22Rv1 (cell line): ENCODE data around the gene ACKR3.

Experiments
- H3K27ac ChIP-seq: fragments of 450-650 bp; 2 replicates; pipeline ENCODE4 v1.5.1; 2017
- ZFX ChIP-seq: fragments of 450-650 bp; IDR thresholded peaks from 2 replicates; pipeline ENCODE4 v1.6.1; 2017; ENCODE audit warnings: antibody characterized with exemption, borderline replicate concordance
- TF ChIP-seq, protein P1 (sequence below): fragments of 450-650 bp; IDR thresholded peaks from 2 replicates; pipeline ENCODE4 v1.5.1; 2017; ENCODE audit warnings: mild to moderate bottlenecking

ACKR3 gene

DNA sequence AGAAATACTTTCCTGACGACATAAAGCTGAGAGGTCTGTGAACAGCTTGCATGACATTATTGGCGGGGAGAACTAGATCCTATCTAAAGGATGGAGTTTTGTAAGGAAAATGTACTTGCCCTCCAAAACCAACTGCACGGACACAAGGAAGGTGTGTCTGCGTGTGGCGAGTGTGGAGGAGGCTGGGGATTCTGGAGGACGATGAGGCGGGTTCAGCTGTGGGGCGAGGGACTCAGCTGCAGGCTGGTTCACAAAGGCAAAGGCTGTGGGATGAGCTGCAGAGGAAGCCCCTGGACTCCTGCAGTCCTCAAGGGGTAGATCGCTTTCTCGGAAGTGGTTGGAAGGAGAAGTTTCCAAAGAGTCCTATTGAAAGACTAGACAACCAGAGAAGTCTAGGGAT is 48.2 kb downstream of the ACKR3 start:
- no peak overlapping the region for H3K27ac ChIP-seq
- TF ChIP-seq, protein P1, sequence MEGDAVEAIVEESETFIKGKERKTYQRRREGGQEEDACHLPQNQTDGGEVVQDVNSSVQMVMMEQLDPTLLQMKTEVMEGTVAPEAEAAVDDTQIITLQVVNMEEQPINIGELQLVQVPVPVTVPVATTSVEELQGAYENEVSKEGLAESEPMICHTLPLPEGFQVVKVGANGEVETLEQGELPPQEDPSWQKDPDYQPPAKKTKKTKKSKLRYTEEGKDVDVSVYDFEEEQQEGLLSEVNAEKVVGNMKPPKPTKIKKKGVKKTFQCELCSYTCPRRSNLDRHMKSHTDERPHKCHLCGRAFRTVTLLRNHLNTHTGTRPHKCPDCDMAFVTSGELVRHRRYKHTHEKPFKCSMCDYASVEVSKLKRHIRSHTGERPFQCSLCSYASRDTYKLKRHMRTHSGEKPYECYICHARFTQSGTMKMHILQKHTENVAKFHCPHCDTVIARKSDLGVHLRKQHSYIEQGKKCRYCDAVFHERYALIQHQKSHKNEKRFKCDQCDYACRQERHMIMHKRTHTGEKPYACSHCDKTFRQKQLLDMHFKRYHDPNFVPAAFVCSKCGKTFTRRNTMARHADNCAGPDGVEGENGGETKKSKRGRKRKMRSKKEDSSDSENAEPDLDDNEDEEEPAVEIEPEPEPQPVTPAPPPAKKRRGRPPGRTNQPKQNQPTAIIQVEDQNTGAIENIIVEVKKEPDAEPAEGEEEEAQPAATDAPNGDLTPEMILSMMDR, result no peak
- TF ChIP-seq ZFX, result no peak

DNA sequence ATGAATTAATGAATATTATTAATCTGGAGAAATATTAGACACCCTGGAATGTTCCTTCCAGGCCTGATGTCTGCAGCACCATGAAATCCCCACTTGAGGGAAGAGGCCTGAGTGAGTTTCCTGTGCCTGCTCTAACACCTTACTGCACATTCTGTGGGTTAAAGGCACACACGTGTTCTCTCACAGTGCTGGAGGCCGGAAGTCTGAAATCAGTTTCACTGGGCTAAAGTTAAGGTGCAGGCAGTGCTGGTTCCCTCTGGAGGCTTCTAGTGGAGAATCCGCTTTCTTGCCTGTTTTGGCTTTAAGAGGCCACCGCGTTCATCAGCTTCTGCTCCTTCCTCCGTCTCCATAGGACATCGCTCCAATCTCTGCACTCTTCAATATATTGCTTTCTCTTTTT is 48.7 kb downstream of the ACKR3 start:
- TF ChIP-seq, protein P1, result no peak
- TF ChIP-seq ZFX, result no peak
- no peak overlapping the region for H3K27ac ChIP-seq

DNA sequence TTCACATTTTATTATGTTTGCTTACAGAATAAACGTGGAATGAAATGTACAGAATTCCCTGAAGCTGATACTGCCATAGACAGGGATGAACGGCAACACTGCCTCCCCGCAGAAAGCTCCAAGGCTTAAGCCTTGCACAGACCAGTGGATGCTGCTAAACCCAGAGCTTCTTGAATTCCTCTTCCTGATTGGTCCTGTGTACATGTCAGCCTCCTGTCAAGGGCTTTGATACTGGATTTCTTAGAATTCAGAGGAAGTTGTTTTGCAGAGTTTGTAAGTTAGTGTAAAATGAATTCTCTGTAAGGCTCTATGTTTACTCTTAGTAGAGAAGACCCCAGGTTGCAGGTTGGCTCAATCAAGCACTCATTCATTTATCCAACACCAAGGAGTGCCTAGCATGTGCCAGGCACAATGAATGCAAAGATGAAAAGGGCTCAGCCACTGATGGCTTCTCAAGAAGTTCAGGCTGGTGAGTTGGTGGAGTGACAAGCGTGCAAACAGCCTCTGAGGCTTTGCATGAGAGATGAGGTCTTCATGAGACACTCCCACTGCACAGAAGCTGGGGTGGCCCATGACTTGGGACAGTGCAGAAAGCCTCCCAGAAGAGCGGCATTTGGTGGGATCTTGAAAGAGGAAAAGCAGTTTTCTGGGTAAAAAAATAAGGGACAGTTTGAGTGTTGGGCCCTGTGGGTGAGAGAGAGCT is 50.4 kb downstream of the ACKR3 start:
- H3K27ac ChIP-seq, result no peak overlapping the region
- TF ChIP-seq, protein P1, result no peak
- TF ChIP-seq ZFX, result no peak

DNA sequence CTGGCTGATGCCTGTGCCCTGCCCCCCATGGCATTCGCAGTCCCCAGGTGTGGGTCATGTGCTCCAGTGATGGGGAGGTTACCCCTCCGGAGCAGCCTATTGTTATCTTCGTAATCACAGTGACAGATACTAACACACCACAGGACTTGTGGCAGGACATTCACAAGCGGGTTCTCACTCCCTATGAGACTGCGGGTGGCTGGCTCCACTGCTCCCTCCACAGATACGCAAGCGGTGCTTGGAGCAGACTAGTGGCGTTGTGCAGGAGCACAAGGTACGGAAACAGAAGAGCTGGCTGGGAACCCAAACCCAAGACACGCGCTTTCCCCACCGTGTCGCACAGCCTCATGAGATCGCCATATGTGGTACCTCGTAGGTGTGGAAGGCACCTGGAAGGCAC is 52.2 kb downstream of the ACKR3 start:
- TF ChIP-seq, protein P1, result no peak
- no peak for TF ChIP-seq ZFX
- no peak overlapping the region for H3K27ac ChIP-seq

DNA sequence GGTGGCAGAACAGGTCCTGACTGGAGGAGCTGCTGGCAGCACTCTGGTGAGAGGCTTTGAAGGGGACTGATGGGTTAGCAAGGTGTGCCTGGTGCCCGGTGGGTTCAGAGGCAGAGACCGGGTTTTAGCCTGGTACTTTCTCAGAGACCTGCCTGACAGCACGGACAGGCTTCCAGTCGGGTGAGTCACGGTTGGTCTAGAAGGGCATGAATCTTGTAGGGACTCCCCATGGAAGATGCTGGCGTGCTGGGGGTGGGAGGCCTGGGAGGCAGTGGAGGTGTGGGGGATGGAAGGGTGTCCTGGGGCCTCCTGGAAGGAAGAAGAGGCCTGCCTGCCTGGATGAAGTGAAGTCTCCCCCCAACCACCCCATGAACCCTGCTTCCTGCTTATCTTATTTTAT is 52.6 kb downstream of the ACKR3 start:
- TF ChIP-seq, protein P1, result no peak
- no peak for TF ChIP-seq ZFX
- no peak overlapping the region for H3K27ac ChIP-seq

DNA sequence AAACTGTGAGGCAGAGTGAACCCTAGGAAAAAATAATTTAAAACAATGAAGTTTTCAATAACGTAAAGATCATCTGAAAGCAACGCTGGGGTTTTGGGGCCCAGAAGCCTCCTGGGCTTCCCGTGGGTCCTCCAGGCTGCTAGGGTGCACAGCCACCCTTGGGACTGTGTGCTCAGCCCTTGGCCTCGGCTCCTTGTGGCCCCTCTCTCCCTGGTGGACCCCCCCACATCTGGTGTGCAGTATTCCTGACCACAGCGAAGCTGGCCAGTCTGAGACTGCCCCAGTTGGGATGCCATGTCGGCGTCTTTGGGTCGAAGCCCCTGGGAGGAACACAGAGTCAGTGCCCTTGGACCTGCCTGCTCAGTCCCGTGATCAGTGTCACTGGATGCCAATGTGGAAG is 53.0 kb downstream of the ACKR3 start:
- TF ChIP-seq ZFX, result no peak
- TF ChIP-seq, protein P1, result no peak
- no peak overlapping the region for H3K27ac ChIP-seq

DNA sequence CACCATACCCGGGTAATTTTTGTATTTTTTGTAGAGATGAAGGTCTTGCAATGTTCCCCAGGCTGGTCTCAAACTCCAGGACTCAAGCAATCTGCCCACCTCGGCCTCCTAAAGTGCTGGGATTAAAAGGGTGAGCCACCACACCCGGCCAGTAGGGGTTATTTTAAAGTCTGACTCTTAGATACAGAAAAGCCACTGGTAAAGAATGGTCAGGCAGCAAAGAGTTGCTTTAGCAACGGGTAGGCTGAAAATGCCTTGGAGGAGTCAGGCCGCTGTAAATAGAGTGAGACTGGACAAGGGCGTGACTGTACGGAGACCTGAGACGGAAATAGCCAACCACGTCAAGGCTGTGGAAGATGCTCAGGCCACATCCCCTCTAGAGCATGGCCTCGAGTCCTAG is 54.2 kb downstream of the ACKR3 start:
- H3K27ac ChIP-seq, result no peak overlapping the region
- TF ChIP-seq ZFX, result no peak
- TF ChIP-seq, protein P1, result no peak
